HG03565 (cell line): Measurements from ENCODE around the gene HSD17B2.
"Not testable (repeated sequence)": the region's sequence is repeated elsewhere in the genome, so short reads cannot be mapped to it uniquely, and the experiment has no call there.

ENCODE experiments used
- ATAC-seq: cut with Tn5 transposase; IDR thresholded peaks from one replicate; pipeline ENCODE4 v1.9.1; 2021; ENCODE audit warnings: mild to moderate bottlenecking, moderate library complexity; ENCODE audit not compliant: unreplicated experiment

The HSD17B2 gene

GRCh38 chr16:82118749-82119148 is 83.7 kb downstream of the HSD17B2 start:
- no peak for ATAC-seq

DNA sequence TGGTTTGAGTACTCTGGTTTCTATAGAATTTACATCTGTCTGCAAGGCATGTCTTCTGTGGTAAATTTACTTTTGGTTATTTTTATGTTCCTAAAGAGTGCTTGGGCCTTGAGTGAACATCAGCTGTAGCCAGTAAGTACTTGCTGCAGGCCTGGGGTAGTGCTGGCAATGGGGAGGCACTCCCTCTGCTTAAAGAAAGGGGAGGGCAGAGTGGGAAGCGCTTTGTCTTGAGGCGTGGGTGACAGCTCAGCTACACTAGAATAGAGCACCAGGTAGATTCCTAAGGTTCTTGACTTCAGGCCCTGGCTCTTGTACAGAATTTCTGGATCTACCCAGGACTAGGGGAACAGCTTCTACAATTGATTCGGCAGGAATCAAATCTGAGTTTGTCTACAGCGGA is 84.4 kb downstream of the HSD17B2 start:
- ATAC-seq, result no peak

DNA sequence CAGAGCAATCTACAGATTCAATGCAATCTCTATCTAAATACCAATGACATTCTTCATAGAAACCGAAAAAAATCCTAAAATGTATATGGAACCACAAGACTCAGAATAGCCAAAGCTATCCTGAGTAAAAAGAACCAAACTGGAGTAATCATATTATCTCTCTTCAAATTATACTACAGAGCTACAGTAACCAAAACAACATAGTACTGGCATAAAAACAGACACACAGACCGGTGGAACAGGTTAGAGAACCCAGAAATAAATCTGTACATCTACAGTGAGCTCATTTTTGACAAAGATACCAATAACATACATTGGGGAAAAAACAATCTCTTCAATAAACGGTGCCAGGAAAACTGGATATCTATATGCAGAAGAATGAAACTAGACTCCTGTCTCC is 89.6 kb downstream of the HSD17B2 start:
- ATAC-seq, result no peak

- no peak for ATAC-seq
Observed at GRCh38 chr16:82129881-82130280, 94.8 kb downstream of the HSD17B2 start.

GRCh38 chr16:82133798-82134197 is 98.7 kb downstream of the HSD17B2 start:
- no peak for ATAC-seq

DNA sequence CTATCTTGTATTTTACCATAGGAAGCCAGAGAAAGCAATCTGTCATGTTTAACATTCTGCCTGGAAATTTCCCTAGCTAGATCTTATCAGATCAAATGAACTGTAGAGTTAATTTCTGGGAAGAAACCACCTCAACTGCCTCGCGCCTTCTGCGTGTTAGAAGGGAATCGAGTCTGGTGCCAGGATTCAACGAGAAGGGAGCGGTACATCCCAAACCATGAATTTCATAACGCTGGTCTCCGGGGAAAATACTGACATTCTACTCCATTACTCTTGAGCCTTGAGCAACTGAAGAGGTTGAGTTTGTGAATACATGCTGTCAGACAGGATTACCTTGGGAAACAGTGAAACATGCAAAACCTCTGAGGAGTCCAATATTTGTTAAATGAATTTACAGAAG is 99.8 kb downstream of the HSD17B2 start:
- no peak for ATAC-seq

DNA sequence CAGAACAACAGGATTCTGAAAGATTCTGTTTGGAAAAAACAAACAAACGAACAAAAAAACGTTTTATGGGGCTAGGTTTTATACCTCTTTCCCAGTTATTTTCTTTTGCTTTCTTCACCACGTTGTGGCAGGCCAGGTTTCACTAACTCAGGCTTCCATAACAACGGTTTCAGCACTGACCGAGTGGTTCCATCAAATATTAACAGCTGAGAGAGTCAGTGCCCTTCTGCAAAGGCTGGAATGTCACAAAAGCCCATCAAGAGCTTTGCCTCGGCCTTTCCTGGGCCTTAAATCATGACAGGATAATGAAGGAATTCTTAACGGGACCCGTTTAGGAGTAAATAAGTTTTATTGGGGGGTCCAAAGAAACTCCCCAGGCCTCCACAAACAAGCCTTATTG is 100.8 kb downstream of the HSD17B2 start:
- no peak for ATAC-seq

- ATAC-seq, result no peak
Observed at GRCh38 chr16:82136956-82137821, 102.1 kb downstream of the HSD17B2 start.

- no peak for ATAC-seq
Observed at GRCh38 chr16:82137822-82138167, 102.7 kb downstream of the HSD17B2 start.

DNA sequence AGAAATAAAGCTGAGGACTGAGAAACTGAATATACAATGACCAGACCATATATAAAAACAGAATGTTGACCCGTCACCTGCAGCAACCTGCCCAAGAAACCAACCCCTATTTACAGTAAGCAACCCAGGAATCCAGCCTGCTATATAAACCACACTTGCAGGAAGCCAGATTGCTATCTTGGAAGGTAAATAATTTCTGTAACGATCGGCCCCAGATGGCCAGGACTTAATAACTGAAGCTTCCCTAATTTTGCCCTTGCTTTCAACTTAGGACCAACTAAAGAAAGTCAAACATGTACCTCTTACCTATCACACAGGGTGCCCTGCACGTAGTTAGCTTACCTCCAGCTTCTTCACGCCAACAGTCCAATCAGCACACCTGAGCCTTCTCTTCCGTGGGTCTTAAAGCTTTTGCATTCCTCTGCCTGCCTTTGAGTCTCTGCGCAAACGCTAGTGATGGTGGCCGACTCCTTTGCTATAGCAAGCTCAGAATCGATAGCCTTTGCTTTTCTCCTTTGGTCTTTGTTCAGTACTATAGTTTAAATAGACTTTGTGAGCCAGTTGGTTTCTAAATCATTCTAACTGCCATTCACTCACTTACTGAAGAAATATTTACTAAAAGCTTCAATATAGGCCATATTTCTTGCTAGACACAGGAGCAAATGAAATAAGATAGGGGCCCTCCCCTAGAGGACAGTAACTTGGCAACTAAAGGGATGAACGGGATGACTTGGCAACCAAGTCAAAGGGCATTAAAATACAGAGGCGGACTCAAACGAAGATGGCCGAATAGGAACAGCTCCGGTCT is 103.6 kb downstream of the HSD17B2 start:
- ATAC-seq, result no peak

- ATAC-seq, result not testable (repeated sequence)
Observed at GRCh38 chr16:82139286-82139571, 104.2 kb downstream of the HSD17B2 start.

- ATAC-seq, result no peak
Observed at GRCh38 chr16:82146556-82146955, 111.5 kb downstream of the HSD17B2 start.

DNA sequence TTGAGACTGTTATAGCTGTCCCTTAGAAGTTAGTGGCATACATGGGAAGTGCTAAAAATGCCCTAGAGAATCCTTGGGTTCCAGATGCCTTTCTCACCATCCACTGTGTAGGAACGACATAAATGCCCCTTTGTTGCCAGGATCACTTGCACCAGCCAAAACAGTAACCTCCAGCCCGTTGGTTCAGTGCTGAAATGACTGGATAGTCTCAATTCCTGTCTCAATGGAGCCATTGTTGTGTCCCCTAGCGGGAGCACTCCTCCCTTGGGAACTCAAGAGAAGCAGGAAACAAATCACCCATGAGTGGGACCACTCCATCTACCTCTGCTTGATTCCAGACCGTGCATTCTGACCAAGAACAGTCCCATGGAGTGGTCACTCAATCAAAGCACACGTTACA is 111.9 kb downstream of the HSD17B2 start:
- ATAC-seq, result no peak

GRCh38 chr16:82147546-82147945 is 112.5 kb downstream of the HSD17B2 start:
- ATAC-seq, result no peak
